HEK293T (cell line): ENCODE results near the gene RAB22A.
A peak's percentile ranks its signal among the peaks of the same experiment; 100 is the strongest.
"Not testable (repeated sequence)": the region's sequence is repeated elsewhere in the genome, so short reads cannot be mapped to it uniquely, and the experiment has no call there.

Experiments
- CTCF ChIA-PET: fragments of 350-600 bp; formaldehyde crosslinking; extraction: SDS; loops from one replicate; lab custom pipeline; 2021; ENCODE audit warnings: antibody characterized with exemption, inconsistent platforms; lab: Yijun Ruan, JAX
- POLR2A ChIA-PET: fragments of 350-600 bp; formaldehyde crosslinking; extraction: SDS; loops from one replicate; lab custom pipeline; 2020; ENCODE audit warnings: antibody characterized with exemption, inconsistent platforms; lab: Yijun Ruan, JAX
- DNase-seq: peaks from one replicate; pipeline ENCODE4 v3.0.0; 2012; ENCODE audit warnings: mixed read lengths; ENCODE audit errors: extremely low spot score
- ARNT ChIP-seq: fragments of 450-650 bp; IDR thresholded peaks from 2 replicates; pipeline ENCODE4 v1.6.1; 2017; ENCODE audit warnings: mild to moderate bottlenecking
- BHLHE40 ChIP-seq: fragments of 450-650 bp; IDR thresholded peaks from 2 replicates; pipeline ENCODE4 v1.6.1; 2016; ENCODE audit warnings: mild to moderate bottlenecking, moderate library complexity, borderline replicate concordance
- CTBP1 ChIP-seq: fragments of 450-650 bp; IDR thresholded peaks from 2 replicates; pipeline ENCODE4 v1.6.1; 2016; ENCODE audit warnings: borderline replicate concordance
- ELF4 ChIP-seq: fragments of 450-650 bp; IDR thresholded peaks from 2 replicates; pipeline ENCODE4 v1.6.1; 2017; ENCODE audit warnings: antibody characterized with exemption
- FOXA1 ChIP-seq: fragments of 450-650 bp; IDR thresholded peaks from 2 replicates; pipeline ENCODE4 v1.6.1; 2016; ENCODE audit warnings: mild to moderate bottlenecking
- FOXK2 ChIP-seq: fragments of 450-650 bp; IDR thresholded peaks from 2 replicates; pipeline ENCODE4 v1.6.1; 2016; ENCODE audit warnings: mild to moderate bottlenecking
- FOXM1 ChIP-seq: fragments of 450-650 bp; IDR thresholded peaks from 2 replicates; pipeline ENCODE4 v1.6.1; 2017; ENCODE audit warnings: mild to moderate bottlenecking, borderline replicate concordance
- HDGF ChIP-seq: fragments of 450-650 bp; IDR thresholded peaks from 2 replicates; pipeline ENCODE4 v1.6.1; 2017; ENCODE audit warnings: antibody characterized with exemption, borderline replicate concordance
- L3MBTL2 ChIP-seq: fragments of 450-650 bp; conservative IDR thresholded peaks from 2 replicates; pipeline ENCODE4 v1.6.1; 2016; ENCODE audit warnings: mild to moderate bottlenecking
- LEF1 ChIP-seq: fragments of 450-650 bp; IDR thresholded peaks from 2 replicates; pipeline ENCODE4 v1.6.1; 2017; ENCODE audit warnings: mild to moderate bottlenecking, borderline replicate concordance
- NFRKB ChIP-seq: fragments of 450-650 bp; IDR thresholded peaks from 2 replicates; pipeline ENCODE4 v1.6.1; 2016; ENCODE audit warnings: mild to moderate bottlenecking, moderate library complexity
- PKNOX1 ChIP-seq: fragments of 450-650 bp; IDR thresholded peaks from 2 replicates; pipeline ENCODE4 v1.6.1; 2016
- SP1 ChIP-seq: fragments of 450-650 bp; IDR thresholded peaks from 2 replicates; pipeline ENCODE4 v1.6.1; 2017
- SUZ12 ChIP-seq: fragments of 450-650 bp; IDR thresholded peaks from 2 replicates; pipeline ENCODE4 v1.6.1; 2016; ENCODE audit warnings: mild to moderate bottlenecking
- TARDBP ChIP-seq: fragments of 450-650 bp; IDR thresholded peaks from 2 replicates; pipeline ENCODE4 v1.6.1; 2016
- ZNF384 ChIP-seq: fragments of 450-650 bp; IDR thresholded peaks from 2 replicates; pipeline ENCODE4 v1.6.1; 2016

The RAB22A gene

GRCh38 chr20:58405504-58406291 is 96.2 kb downstream of the RAB22A start:
- POLR2A ChIA-PET: interaction anchor here (1.9 to 2.2 kb wide), 2 partner anchors 15 to 17 kb away, joined by 5 to 15 read pairs; partner anchors contain the start of gene VAPB

GRCh38 chr20:58406422-58407001 is 97.0 kb downstream of the RAB22A start:
- CTCF ChIA-PET: no interaction called here

More at GRCh38 chr20:58405504-58406291, 96.2 kb downstream of the RAB22A start:
- TF ChIP-seq ZNF384 (peak; percentile 74), L3MBTL2 (no peak), SUZ12 (no peak), CTBP1 (no peak), BHLHE40 (no peak), FOXA1 (no peak)
- CTCF ChIA-PET: no interaction called here
- DNase-seq: no peak

DNA sequence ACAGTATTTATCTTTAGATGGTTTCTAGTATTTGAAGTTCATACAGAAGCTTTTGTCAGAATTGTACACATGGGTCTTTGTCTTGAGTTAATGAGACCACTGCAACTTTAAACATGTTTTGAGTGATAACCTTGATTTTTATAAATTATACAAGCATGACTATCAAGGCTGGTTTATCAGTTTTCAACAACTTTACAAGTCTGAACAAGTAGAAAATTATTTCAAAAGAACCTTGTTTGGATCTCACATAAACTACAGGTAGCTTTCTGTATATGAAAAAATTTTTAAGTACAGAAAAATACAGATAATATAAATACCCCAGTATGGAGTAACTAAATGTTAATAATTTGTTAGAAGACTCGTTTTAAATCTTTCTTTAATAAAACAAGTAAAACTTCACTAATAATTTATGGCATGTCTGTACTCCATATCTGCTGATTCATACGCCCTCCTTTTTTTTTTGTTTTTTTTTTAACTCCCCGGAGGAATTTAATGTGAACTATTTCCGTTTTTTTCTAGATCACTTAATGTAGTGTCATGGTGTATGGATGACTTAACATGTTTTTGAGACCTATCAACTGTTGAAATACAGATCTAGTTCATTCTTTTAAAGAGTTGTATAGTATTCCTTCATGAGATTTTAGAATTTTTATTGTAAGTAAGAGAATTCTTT is 97.8 kb downstream of the RAB22A start:
- ChIA-PET POLR2A (interaction anchor here (1.3 to 1.9 kb wide), 2 partner anchors 16 to 18 kb away, joined by 5 to 6 read pairs; partner anchors contain the start of gene VAPB), CTCF (no interaction called here)
- TF ChIP-seq SUZ12 (no peak), ZNF384 (peak; percentile 72)
- DNase-seq: no peak

More at GRCh38 chr20:58406422-58407001, 97.0 kb downstream of the RAB22A start:
- POLR2A ChIA-PET: interaction anchor here (1.9 to 2.2 kb wide), 2 partner anchors 15 to 17 kb away, joined by 5 to 15 read pairs; partner anchors contain the start of gene VAPB
- TF ChIP-seq SP1 (no peak), PKNOX1 (no peak), LEF1 (no peak), TARDBP (no peak), FOXM1 (no peak), FOXA1 (no peak), ARNT (no peak), HDGF (no peak), FOXK2 (no peak), SUZ12 (no peak)
- DNase-seq: no peak

DNA sequence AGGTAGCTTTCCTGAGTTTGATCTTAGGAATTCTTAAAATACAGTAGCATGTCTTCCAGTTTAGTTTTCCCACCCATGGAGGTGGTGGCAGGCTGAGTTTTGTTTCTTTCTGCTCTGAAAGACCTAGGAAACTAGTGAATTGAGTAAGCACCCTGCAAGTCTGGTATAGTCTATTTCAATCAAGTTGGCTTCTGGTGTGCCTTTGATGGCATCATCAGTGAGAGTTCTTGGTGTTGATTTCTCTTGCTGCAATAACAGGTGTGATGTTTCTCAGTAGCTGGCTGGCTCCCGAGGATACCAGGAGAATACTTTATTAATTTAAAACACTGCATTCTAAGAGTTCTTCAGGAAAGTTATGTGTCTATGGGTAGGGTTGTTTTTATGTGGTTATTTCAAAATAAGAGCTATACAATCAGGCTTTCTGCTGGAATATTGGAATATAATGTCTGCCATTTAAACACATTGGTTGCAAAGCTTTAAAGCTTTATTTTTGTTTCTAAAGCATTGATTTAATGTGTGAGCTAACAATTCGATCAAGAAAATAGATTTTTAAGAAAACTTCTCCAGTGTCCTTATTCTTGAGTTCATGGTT is 98.5 kb downstream of the RAB22A start:
- DNase-seq: no peak
- TF ChIP-seq ZNF384: no peak
- POLR2A ChIA-PET: interaction anchor here (1.3 kb wide), 1 partner anchor 19 kb away, joined by 6 read pairs; the partner anchor contains the start of gene VAPB
- CTCF ChIA-PET: no interaction called here

DNA sequence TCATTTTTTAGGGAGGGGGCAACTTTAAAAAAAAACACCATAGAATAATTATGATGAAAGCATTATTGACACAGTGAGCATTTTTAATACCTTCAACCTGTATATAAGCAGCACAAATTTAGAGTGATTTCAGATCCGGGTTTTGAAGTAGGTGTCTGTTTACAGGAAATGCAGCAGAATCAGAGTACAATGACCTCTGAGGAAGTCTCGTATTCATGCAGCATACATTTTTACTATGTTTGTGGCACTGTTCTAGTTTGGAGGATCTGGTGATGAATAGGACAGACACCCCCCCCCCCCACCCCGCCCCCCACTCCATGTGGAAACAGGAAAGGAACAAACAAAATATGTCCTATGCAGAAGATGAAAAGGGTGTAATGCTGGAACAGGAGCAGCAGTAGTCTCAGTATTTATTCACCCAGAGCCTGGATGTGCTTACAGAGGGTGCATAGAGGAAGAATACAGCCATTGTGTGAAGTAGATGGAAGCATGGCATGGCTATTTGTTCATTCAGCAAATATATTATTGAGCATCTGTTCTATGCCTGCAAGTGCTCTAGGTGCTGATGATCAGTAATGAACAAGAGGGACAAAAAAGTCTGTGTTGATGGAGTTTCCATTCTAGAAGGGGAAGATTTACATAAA is 99.2 kb downstream of the RAB22A start:
- CTCF ChIA-PET: no interaction called here
- no peak for TF ChIP-seq L3MBTL2
- TF ChIP-seq PKNOX1: no peak
- TF ChIP-seq BHLHE40: no peak
- no peak for TF ChIP-seq FOXM1
- no peak for TF ChIP-seq SP1
- POLR2A ChIA-PET: interaction anchor here (1.3 kb wide), 1 partner anchor 20 kb away, joined by 6 read pairs; the partner anchor contains the start of gene VAPB
- no peak for DNase-seq

DNA sequence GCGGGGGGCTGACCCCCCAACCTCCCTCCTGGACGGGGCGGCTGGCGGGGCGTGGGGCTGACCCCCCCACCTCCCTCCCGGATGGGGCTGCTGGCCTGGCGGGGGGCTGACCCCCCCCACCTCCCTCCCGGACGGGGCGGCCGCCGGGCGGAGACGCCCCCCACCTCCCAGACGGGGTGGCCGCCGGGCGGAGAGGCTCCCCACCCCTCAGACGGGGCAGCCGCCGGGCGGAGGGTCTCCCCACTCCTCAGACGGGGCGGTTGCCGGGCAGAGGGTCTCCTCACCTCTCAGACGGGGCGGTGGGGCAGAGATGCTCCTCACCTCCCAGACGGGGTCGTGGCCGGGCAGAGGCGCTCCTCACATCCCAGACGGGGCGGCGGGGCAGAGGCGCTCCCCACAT is 104.7 kb downstream of the RAB22A start:
- CTCF ChIA-PET, DNase-seq, POLR2A ChIA-PET: not testable (repeated sequence)

GRCh38 chr20:58414786-58415185 is 105.3 kb downstream of the RAB22A start:
- POLR2A ChIA-PET, DNase-seq, CTCF ChIA-PET: not testable (repeated sequence)

- TF ChIP-seq CTBP1: no peak
- TF ChIP-seq ELF4: no peak
- TF ChIP-seq HDGF: no peak
- no peak for TF ChIP-seq LEF1
- TF ChIP-seq SUZ12: no peak
- TF ChIP-seq FOXK2: no peak
- no peak for TF ChIP-seq NFRKB
- TF ChIP-seq FOXA1: no peak
- TF ChIP-seq FOXM1: no peak
- TF ChIP-seq BHLHE40: no peak
- no peak for TF ChIP-seq TARDBP
- no peak for TF ChIP-seq ZNF384
- TF ChIP-seq SP1: no peak
- no peak for TF ChIP-seq PKNOX1
- no peak for TF ChIP-seq ARNT
- TF ChIP-seq L3MBTL2: no peak
- CTCF ChIA-PET: no interaction called here
- DNase-seq: no peak
- POLR2A ChIA-PET: no interaction called here
Measured at GRCh38 chr20:58416057-58416456, 106.5 kb downstream of the RAB22A start.
